22Rv1 (cell line): ENCODE measurements around the gene PLEK.

ENCODE experiments used
- ZFX ChIP-seq: fragments of 450-650 bp; IDR thresholded peaks from 2 replicates; pipeline ENCODE4 v1.6.1; 2017; ENCODE audit warnings: antibody characterized with exemption, borderline replicate concordance
- TF ChIP-seq, protein P1 (sequence below): fragments of 450-650 bp; IDR thresholded peaks from 2 replicates; pipeline ENCODE4 v1.5.1; 2017; ENCODE audit warnings: mild to moderate bottlenecking

DNA sequence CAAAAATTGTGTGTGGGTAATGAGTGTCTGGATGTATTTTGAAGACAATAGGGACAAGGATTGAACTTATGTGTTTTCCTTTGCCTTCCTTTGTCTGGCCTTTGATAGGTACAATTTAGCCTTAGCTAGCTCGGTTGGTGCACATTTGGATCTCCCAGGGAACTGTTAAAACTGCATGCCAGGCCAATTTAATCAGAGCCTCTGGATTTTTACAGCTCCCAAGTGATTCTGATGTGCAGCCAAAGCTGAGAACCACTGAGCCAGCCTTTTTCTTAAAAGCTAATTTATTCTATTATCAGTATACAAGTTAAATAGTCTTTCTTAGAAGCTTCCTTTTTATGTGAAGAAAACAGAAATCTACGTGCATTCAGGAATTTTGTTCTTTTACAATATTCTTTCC is 25.0 kb downstream of the PLEK start:
- TF ChIP-seq, protein P1, sequence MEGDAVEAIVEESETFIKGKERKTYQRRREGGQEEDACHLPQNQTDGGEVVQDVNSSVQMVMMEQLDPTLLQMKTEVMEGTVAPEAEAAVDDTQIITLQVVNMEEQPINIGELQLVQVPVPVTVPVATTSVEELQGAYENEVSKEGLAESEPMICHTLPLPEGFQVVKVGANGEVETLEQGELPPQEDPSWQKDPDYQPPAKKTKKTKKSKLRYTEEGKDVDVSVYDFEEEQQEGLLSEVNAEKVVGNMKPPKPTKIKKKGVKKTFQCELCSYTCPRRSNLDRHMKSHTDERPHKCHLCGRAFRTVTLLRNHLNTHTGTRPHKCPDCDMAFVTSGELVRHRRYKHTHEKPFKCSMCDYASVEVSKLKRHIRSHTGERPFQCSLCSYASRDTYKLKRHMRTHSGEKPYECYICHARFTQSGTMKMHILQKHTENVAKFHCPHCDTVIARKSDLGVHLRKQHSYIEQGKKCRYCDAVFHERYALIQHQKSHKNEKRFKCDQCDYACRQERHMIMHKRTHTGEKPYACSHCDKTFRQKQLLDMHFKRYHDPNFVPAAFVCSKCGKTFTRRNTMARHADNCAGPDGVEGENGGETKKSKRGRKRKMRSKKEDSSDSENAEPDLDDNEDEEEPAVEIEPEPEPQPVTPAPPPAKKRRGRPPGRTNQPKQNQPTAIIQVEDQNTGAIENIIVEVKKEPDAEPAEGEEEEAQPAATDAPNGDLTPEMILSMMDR: no peak
- no peak for TF ChIP-seq ZFX
